Eye (tissue), 1 donor: ENCODE data around the gene BFSP2.
"Not testable (repeated sequence)": the region's sequence is repeated elsewhere in the genome, so short reads cannot be mapped to it uniquely, and the experiment has no call there.

Experiments
- DNase-seq: peaks from one replicate; pipeline ENCODE4 v3.0.0-alpha.2; 2015

BFSP2 gene

GRCh38 chr3:133487920-133488540 is 88.2 kb downstream of the BFSP2 start:
- no peak for DNase-seq

- no peak for DNase-seq
These were observed 89.0 kb downstream of the BFSP2 start for GRCh38 chr3:133488785-133489367.

DNA sequence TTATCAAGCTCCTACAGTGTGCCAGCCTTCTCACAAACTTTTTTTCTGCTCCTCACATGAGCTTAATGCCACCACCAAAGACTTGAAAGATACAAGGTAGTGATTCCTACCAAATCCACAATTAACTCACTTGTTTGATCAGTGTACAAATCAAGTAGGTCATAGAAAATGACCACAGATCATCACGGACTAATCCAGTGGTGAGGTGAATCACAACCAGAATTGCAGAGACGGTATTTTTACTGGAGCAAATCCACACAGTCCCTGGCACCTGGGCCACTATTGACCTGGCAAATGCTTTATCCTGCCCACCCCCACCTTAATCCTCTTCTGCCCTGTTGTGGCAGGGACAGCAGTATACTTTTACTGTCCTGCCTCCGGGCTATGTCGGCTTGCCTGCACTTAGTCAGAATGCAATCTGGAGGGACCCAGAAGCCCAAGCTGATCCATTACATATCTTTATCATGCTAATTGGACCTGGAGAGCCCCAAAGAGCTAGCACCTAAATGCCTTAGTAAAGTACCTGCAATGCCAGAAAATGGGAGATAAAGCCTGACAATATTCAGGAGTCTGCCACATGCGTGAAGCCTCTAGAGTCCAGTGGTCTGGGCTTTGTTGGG is 89.7 kb downstream of the BFSP2 start:
- no peak for DNase-seq

- no peak for DNase-seq
These were observed 90.9 kb downstream of the BFSP2 start for GRCh38 chr3:133490468-133491351.

- no peak for DNase-seq
These were observed 91.7 kb downstream of the BFSP2 start for GRCh38 chr3:133491481-133492059.

- DNase-seq: no peak
These were observed 92.4 kb downstream of the BFSP2 start for GRCh38 chr3:133492159-133492741.

DNA sequence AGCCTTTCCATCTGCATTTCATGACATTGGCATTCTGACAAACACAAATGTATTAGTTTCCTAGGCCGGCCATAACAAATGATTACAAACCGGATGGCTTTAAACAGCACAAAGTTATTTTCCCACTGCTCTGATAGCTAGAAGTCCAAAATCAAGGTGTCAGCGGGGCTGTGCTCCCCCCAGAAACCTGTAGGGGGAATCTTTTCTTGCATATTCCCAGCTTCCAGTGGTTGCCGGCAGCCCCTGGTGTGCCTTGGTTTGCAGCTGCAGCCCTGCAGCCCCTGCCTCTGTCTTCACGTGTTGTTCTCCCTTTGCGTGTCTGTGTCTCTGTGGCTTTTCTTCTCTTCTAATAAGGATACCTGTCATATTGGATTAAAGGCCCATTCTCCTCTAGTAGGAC is 94.6 kb downstream of the BFSP2 start:
- no peak for DNase-seq

GRCh38 chr3:133502542-133502941 is 102.7 kb downstream of the BFSP2 start:
- not testable (repeated sequence) for DNase-seq

GRCh38 chr3:133503409-133503808 is 103.6 kb downstream of the BFSP2 start:
- DNase-seq: no peak

DNA sequence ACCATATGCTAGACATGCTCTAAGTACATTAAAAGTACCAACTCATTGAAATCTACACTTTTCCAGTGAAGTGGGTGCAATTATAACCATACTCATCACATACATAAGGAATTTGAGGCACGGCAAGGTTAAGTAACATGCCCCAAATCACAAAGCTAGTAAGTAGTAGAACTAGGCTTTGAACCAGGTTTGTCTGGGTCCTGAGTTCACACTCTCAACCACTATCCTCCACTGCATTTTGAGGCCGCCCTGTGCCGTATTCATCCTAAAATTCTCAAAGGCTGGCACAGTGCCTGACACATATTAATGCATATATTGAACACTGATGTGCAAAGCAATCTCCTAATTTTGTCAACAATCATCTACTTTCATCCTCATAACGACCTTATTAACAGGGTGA is 104.9 kb downstream of the BFSP2 start:
- DNase-seq: no peak

DNA sequence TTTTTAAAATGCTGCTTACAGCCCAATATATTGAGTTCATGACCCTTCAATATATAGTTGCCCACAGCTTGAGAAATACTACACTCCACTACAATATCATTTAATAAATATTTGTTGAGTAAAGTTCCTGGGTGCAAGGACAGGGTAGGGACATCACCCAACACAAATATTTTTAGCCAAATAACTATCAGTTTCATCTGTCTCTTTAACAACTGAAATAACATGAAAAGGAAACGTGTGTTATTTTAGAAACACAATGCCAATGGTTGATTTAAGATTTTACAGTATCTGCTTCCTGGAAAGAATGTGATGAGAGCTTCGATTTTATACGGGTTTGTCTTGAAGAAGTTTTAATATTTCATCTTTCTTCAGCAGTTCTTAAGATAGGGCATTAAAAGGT is 106.0 kb downstream of the BFSP2 start:
- DNase-seq: no peak

- no peak for DNase-seq
These were observed 106.5 kb downstream of the BFSP2 start for GRCh38 chr3:133506215-133506901.

- no peak for DNase-seq
These were observed 109.6 kb downstream of the BFSP2 start for GRCh38 chr3:133509488-133509887.

GRCh38 chr3:133512416-133513089 is 112.7 kb downstream of the BFSP2 start:
- DNase-seq: no peak

- no peak for DNase-seq
These were observed 114.6 kb downstream of the BFSP2 start for GRCh38 chr3:133514418-133514817.

DNA sequence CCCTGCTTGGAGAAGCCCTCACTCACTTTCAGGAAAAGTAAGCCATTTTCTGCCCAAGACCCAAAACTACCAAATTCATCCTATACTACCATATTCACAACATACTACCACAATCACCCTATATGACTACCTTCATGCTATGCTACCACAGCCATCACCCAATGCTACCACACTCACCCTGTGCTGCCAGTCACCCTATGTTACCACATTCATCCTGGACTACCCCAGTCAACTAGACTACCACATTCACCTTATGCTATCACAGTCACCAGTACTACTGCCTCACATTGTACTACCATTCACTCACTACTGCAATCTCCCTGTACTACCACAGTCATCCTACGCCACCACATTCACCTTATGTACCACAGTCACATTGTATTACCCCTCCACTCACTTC is 115.3 kb downstream of the BFSP2 start:
- DNase-seq: no peak

GRCh38 chr3:133520286-133520685 is 120.4 kb downstream of the BFSP2 start:
- DNase-seq: no peak

DNA sequence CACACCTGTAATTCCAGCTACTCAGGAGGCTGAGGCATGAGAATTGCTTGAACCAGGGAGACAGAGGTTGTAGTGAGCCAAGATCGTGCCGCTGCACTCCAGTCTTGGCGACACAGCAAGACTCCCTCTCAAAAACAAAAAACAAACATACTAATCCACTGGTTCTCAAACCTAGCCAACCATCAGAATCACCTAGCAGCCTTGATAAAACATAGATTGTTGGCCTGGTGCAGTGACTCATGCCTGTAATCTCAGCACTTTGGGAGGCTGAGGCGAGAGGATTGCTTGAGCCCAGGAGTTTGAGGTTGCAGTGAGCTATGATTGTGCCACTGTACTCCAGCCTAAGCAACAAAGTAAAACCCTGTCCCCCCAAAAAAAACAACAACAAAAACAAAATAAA is 121.1 kb downstream of the BFSP2 start:
- DNase-seq: not testable (repeated sequence)

GRCh38 chr3:133521946-133522345 is 122.1 kb downstream of the BFSP2 start:
- DNase-seq: no peak

DNA sequence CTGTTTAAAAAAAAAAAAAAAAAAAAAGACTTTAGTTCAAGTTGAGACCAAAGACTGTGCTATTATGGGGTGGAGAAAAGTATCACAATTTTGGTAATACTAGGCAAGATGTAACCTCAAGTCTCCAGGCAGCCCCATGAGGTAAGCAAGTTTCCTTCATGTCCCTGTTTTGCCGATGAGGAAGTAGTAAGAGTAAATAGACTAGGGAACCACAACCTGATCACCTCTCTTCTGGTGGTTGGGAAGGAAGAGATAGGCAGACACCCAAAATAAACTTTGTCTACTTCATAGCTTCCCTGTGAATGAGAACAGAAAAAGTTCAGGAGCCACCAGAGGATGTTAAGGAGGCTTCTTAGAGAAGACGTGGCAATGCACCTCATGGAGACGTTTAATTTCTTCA is 123.9 kb downstream of the BFSP2 start:
- not testable (repeated sequence) for DNase-seq
